RWPE2 (cell line): ENCODE results near the gene KIF21B.

Experiments
- ATAC-seq: fragments of 200-7000 bp; cut with Tn5 transposase; 3 replicates; pipeline ENCODE4 v1.9.1; 2021; ENCODE audit warnings: low read depth
- DNase-seq: peaks from one replicate; pipeline ENCODE4 v3.0.0-alpha.2; 2020; ENCODE audit warnings: low spot score
- H3K27ac ChIP-seq: fragments of 450-650 bp; 2 replicates; pipeline ENCODE4 v1.5.1; 2017; ENCODE audit warnings: mild to moderate bottlenecking; ENCODE audit not compliant: poor library complexity, severe bottlenecking
- H3K27me3 ChIP-seq: fragments of 250-450 bp; sonication (Bioruptor Pico); 2 replicates; pipeline ENCODE4 v1.5.1; 2021; ENCODE audit warnings: mild to moderate bottlenecking, moderate library complexity; ENCODE audit not compliant: insufficient read depth, poor library complexity, severe bottlenecking
- H3K36me3 ChIP-seq: fragments of 250-450 bp; sonication (Bioruptor Pico); 2 replicates; pipeline ENCODE4 v1.5.1; 2020; ENCODE audit warnings: low read depth, mild to moderate bottlenecking, moderate library complexity
- H3K4me1 ChIP-seq: fragments of 250-450 bp; sonication (Bioruptor Pico); 2 replicates; pipeline ENCODE4 v1.5.1; 2021; ENCODE audit warnings: mild to moderate bottlenecking, moderate library complexity; ENCODE audit not compliant: insufficient read depth, poor library complexity, severe bottlenecking
- H3K4me3 ChIP-seq: fragments of 250-450 bp; sonication (Bioruptor Pico); 2 replicates; pipeline ENCODE4 v1.5.1; 2021; ENCODE audit warnings: mild to moderate bottlenecking, moderate library complexity; ENCODE audit not compliant: severe bottlenecking
- H3K9me3 ChIP-seq: fragments of 250-450 bp; sonication (Bioruptor Pico); 2 replicates; pipeline ENCODE4 v1.5.1; 2021; ENCODE audit warnings: mild to moderate bottlenecking, moderate library complexity; ENCODE audit not compliant: severe bottlenecking
- TF ChIP-seq, protein P1 (sequence below): fragments of 450-650 bp; IDR thresholded peaks from one replicate; pipeline ENCODE4 v1.5.1; 2017; ENCODE audit warnings: mild to moderate bottlenecking, moderate library complexity; ENCODE audit not compliant: poor library complexity, severe bottlenecking

Gene KIF21B

DNA sequence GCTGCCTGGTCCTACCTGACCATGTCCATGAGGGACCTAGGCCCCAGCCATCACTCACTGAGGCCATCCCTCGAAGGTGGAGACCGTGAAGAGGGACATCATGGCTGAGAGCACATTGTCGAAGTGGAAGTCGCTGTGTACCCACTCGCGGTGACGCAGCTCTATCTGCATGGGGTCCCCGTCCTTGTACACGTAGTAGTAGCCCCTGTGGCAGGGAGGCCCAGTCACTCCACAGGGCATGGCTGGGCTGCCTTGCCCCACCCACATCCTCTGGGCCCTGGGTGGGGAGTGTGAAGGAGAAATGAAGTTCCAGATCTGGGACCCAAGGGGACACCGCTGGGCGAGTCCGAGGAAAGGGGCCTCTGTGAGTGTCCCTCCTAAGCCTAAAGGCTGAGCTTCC lies 38.4 kb upstream of the KIF21B start:
- H3K36me3 ChIP-seq, result no peaks in the 10 kb centered on the region
- H3K27ac ChIP-seq, result no peak overlapping the region
- DNase-seq (no peak), ATAC-seq (no peak)
- H3K4me3 ChIP-seq, result no peak overlapping the region
- no peaks in the 10 kb centered on the region for H3K9me3 ChIP-seq
- H3K4me1 ChIP-seq, result no peaks in the 10 kb centered on the region
- H3K27me3 ChIP-seq, result no peaks in the 10 kb centered on the region
- TF ChIP-seq, protein P1, sequence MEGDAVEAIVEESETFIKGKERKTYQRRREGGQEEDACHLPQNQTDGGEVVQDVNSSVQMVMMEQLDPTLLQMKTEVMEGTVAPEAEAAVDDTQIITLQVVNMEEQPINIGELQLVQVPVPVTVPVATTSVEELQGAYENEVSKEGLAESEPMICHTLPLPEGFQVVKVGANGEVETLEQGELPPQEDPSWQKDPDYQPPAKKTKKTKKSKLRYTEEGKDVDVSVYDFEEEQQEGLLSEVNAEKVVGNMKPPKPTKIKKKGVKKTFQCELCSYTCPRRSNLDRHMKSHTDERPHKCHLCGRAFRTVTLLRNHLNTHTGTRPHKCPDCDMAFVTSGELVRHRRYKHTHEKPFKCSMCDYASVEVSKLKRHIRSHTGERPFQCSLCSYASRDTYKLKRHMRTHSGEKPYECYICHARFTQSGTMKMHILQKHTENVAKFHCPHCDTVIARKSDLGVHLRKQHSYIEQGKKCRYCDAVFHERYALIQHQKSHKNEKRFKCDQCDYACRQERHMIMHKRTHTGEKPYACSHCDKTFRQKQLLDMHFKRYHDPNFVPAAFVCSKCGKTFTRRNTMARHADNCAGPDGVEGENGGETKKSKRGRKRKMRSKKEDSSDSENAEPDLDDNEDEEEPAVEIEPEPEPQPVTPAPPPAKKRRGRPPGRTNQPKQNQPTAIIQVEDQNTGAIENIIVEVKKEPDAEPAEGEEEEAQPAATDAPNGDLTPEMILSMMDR, result no peak

DNA sequence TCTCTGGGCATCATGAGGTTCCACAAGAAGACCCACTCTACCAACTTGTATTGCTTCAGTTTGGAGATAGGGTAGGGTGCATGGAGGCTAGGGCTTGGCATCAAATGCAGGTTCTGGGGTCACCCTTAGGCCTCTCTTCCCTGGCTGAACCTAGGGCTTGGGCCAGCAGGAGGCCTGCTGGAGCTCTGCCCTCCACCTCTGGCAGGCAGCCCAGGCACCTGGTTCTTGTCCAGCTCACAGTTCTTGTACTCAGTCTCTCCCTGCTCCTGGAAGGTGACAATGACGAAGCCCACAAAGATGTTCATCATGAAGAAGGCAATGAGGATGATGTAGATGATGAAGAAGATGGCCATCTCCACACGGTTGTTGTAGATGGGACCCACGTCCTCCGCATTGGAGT lies 37.5 kb upstream of the KIF21B start:
- H3K9me3 ChIP-seq, result no peaks in the 10 kb centered on the region
- no peaks in the 10 kb centered on the region for H3K4me1 ChIP-seq
- no peaks in the 10 kb centered on the region for H3K36me3 ChIP-seq
- DNase-seq (no peak), ATAC-seq (no peak)
- TF ChIP-seq, protein P1, result no peak
- no peaks in the 10 kb centered on the region for H3K27me3 ChIP-seq
- no peak overlapping the region for H3K27ac ChIP-seq
- no peak overlapping the region for H3K4me3 ChIP-seq

DNA sequence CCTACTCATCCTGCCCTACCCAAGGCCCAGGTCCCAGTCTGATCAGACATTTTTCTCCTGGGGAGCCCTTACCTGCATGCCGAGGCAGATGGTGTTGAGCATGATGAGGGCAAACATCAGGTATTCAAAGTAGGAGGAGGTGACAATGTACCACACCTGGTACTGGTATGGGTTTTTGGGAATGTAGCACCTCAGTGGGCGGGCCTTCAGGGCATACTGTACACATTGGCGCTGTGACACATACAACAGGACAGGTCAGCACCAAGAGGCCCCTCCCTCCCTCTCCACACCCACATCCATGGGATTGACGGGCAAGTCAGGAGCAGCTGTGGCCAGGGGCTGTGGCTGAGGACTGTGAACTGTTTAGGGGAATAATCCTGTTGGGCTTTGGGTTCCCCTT lies 37.1 kb upstream of the KIF21B start:
- DNase-seq, result no peak
- no peaks in the 10 kb centered on the region for H3K36me3 ChIP-seq
- H3K4me1 ChIP-seq, result no peaks in the 10 kb centered on the region
- no peaks in the 10 kb centered on the region for H3K9me3 ChIP-seq
- H3K4me3 ChIP-seq, result no peak overlapping the region
- ATAC-seq, result no peak
- H3K27ac ChIP-seq, result no peak overlapping the region
- no peaks in the 10 kb centered on the region for H3K27me3 ChIP-seq
- TF ChIP-seq, protein P1, result no peak

DNA sequence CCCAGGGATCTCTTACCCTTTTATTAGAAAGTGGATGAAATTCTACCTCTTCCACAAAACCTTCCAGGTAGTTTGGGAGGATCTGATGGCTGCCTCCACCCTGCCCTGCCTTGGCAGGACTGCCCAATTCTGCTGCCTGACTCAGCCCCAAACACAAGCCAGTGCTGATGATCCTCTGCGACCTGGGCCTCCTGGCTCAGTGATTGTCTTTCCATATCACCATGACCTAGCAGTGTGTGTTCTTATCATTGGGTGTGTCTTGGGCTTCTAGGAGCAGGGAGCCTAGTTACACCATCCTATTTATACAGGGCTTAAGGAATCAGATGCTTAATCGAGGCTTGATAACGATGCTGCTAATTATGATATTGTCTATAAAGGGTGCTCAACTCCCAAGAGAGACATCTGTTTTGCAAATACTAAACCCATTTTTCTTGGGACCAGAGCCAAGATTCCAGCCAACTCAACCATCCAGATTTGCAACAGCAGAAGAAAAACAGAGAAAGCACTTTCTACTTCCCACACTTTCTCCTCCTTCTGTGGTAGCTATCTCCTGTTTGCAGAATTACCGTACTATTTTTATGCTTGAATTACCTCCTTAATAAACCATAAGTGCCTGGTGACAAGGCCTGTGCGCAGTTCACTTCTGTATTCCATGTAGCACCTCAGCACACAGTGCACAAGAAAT lies 36.5 kb upstream of the KIF21B start:
- no peaks in the 10 kb centered on the region for H3K27me3 ChIP-seq
- no peak overlapping the region for H3K27ac ChIP-seq
- H3K9me3 ChIP-seq, result no peaks in the 10 kb centered on the region
- DNase-seq (no peak), ATAC-seq (no peak)
- no peak overlapping the region for H3K4me3 ChIP-seq
- no peaks in the 10 kb centered on the region for H3K36me3 ChIP-seq
- TF ChIP-seq, protein P1, result no peak
- H3K4me1 ChIP-seq, result no peaks in the 10 kb centered on the region

DNA sequence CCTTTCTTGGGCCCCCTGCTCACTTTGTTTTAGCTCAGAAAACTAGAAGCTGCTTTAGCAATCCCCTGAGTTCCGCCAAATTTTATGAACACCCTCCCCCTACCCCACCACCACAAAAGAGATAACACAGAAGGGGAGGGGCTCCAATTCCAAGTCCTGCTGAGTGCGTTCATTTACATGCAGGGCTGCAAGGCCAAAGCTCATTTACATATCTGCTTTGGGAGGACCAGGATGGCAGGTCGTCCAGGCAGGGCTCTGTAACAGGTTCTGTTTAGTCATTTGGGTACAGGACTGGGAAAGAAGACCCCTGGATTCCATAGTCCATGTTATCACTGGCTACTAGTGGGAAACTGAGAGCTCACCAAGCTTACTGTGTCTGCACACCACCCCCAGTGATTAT lies 35.9 kb upstream of the KIF21B start:
- H3K27ac ChIP-seq, result no peak overlapping the region
- no peak overlapping the region for H3K4me3 ChIP-seq
- H3K9me3 ChIP-seq, result no peaks in the 10 kb centered on the region
- H3K4me1 ChIP-seq, result no peaks in the 10 kb centered on the region
- ATAC-seq, result no peak
- H3K36me3 ChIP-seq, result no peaks in the 10 kb centered on the region
- DNase-seq, result no peak
- TF ChIP-seq, protein P1, result no peak
- no peaks in the 10 kb centered on the region for H3K27me3 ChIP-seq
